Measurements from ENCODE around the gene FGD4.

Gene FGD4

DNA sequence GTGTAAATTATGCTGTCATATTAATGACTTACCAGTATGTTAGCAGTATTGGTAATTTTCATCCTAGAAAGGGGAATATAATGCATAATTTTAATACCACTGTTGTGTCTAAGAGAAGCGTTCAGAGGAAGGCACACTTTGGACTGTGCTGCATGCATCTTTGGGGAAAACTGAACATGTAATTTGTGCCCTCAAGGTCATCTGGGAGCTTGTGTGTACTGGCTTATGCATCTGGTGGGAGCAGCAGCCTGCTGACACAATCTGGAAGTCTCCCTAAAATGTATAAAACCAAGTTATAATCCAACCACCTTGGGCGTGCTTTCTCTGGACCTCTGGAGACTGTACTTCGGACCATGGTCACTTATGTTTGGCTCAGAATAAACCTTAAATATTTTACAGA is 14.1 kb downstream of the FGD4 start:
- DNase-seq, result no peak

DNA sequence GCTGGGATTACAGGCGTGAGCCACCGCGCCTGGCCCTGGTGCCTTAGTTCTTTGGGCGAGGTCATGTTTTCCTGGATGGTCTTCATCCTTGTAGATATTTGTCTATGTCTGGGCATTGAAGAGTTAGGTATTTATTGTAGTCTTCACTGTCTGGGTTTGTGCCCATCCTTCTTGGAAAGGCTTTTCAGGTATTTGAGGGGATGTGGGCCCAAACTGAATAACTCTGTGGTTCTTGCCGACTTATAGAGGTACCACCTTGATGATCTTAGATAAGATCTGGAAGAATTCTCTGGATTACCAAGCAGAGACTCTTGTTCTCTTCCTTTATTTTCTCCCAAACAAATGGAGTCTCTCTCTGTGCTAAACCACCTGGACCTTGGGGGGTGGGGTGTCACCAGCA is 18.9 kb downstream of the FGD4 start:
- no peak for DNase-seq

DNA sequence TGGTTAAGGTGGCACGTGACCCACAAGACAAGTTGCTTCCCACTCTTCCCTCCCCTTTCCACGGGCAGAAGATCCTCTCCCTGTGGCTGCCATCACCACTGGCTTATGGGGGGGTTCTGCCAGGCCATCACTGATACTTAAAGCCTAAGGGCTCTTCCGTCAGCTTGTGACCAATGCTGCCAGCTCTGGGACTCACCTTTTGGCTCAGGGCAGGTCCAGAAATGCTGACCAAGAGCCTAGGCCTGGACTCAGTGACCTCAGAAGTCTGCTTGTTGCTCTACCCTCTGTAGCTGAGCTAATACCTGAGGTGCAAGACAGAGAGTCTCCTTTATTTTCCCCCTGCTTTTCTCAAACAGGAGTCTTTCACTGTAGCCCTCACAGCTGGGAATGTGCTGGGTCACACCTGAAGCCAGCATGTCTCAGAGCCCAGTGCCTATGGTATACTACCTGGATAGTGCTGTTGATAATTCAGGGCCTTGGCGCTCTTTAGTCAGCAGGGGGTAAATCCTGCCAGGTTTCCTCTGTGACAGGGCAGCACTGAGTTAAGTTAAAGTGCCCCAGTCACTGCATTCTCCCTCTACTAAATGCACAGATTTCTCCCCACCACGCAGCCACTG is 19.7 kb downstream of the FGD4 start:
- DNase-seq, result no peak

DNA sequence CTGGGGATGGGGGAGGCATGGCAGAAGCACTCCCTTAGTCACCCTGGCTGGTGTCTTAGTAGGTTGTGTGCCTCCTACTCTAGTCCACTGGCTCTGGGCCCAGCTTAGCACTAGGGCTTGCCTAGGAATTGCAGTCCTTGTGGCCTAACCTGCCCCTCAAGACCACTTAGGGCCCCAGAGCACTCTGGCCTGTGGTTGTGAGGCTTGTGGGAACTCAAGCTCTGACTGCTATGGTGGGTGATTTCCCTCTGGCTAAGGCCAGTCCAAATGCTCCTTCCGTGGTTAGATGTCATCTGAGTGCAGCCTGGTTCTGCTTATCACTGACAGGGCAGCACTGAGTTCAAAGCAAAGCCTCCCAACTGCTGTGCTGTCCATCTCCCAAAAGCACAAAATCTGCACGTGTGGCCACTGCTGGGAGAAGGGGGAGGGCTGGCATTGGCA is 20.2 kb downstream of the FGD4 start:
- no peak for DNase-seq

DNA sequence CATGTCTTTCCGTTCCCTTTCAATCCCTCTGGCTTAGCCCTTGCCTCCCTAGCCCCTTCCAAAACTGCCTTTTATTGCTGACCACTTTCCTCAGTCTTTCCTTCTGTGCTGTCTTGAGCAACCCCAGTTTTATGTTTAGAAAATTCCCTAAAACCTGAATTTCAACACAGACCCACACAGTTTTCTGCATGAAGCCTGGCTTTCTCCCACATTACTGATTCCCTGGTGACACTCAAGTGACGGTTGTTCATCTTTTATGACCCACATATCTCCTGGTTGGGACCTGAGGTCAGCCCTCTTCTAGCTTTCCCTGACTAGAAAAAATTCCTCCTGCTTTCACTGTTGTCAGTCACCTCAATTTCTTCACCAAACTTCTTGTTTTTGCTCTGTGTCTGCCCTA is 21.0 kb downstream of the FGD4 start:
- no peak for DNase-seq

DNA sequence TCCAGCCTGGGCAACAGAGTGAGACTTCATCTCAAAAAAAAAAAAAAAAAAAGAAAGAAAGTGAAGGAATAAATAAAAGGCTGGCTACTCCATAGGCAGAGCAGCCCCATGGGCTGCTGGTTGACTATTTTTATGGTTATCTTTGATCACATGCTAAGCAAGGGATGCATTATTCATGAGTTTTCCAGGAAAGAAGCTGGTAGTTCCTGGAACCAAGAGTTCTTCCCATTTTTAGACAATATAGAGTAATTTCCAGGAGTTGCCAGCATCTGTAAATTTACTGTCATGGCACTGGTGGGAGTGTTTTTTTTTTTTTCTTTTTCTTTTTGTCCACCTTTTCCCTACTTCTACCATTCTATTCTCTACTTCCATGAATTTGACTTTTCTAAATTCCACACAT is 24.2 kb downstream of the FGD4 start:
- no peak for DNase-seq

DNA sequence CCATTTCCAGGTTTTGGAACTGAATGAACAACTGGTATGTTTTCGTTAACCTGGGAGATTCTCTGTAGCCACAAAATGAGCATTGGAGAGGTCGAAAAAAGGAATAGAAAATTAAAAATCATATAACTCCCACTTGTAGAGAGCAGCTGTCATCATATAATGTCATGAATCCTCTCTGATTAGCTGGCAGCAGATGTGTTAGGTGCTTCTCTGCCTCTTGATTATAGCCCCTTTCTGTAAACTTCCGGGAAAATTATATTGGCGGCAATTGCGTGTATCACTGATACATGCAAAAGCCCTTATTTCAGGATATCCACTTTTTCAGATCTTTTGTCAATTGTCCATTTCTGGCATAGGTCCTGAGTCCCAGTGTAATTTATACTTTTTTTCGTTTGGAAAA is 31.7 kb downstream of the FGD4 start:
- no peak for DNase-seq

DNA sequence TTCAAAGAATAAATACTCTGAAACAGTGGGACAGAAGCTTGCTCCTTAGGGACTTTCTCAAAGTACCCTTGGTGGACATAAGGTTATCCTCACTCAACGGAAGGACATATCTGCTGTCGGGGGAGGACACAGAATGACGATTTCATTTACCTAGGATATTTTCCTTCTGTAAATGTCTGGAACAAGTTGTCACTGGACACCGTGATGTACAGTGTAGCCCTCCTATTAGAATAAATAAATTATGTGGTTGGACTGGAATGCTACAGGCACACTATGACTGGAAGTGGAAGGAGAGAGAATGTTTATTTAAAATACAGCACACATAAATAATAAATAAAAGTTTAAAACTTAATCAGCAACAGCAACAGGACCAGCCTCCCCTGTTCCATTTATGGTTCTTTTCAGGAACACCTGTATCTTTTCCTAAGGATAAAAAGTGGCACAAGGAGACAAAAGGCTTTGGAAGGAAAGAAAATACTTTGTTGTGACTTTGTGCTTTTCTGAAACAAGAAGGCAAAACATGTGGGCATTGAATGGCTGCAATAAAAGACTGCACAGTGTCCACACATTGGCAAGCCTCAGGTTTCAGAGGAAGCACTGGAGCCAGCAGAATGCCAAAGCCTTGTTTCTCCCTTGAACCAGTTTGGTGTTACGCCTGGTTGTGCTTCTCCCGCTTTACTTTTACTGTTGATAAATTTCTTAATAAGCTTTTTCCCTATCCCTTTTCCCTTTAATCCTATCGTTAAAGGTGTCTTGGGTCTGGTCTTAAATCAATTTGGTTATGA is 36.8 kb downstream of the FGD4 start:
- DNase-seq, result no peak

DNA sequence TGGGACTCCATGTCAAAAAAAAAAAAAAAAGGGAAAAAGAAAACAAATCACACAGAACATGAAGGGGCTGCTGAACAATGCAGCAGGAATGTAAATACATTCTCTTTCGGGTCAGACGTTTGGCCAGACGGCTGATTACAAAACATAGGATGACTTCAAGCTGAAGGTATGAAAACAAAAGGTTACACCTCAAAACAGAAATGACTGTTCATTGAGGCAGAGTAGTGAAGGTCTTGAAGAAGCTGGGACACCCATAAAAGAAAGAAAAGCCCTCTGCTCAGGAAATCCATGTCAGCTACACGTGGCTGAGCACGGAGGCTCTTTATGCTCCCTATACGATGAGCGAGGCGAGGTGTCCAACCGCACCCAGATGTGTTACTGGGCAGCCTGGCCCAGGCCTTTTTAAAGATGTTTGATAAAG is 37.7 kb downstream of the FGD4 start:
- DNase-seq, result no peak

DNA sequence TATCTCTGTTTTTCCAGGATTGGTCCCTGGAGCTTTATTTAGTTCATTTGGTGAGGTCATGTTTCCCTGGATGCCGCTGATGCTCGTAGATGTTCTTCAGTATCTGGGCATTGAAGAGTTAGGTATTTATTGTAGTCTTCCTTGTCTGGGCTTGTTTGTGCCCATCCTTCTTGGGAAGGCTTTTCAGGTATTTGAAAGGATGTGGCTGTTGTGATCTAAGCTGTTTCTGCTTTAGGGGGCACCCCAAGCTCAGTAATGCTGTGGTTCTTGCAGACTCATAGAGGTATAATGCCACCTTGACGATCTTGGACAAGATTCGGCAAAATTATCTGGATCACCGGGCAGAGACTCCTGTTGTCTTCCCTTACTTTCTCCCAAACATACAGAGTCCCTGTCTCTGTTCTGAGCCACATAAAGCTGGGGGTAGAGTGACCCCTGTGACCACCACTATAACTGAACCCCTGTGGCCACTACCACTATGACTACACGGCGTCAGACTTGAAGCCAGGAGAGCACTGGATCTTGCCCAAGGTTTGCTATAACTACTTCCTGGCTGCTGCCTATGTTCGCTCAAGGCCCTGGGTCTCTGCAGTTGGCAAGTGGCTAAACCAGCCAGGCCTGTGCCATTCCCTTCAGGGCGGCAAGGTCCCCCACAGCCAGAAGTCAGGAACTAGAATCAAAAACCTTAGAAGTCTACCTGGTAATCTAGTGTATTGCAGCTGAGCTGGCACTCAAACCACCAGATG is 40.9 kb downstream of the FGD4 start:
- DNase-seq, result no peak

DNA sequence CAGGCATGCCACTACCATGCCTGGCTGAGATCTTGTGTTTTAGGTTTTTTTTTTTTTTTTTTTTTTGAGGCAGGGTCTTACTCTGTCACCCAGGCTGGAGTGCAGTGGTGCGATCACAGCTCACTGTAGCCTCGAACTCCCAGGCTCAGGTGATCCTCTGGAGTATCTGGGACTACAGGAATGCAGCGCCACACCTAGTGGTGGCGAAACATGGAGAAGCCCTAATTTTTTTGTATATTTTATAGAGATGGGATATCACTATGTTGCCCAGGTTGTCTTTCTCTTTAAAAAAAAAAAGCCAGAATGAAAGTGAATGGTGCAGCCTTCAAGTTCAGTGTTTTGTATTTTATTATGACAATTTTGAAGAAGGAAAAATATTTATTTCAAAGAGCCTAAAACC is 44.1 kb downstream of the FGD4 start:
- DNase-seq, result no peak

DNA sequence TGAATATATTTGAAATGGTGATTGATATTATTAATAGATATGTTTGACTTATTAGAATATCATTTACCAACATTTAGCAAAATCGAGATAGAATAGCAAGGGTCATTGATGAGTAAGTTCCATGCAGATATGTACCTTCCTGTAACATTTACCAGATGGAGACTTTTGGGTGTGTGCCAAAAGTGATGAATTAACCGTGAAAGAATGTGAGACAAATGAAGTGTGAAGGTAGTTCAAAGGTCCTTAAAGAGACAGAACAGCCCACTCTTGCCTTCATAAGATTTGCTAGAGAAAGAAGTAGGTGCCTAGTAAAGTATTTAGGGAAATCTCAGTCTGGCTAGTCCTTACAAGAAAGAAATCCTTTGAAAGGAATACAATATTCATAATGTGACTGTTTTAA is 45.5 kb downstream of the FGD4 start:
- DNase-seq, result no peak

DNA sequence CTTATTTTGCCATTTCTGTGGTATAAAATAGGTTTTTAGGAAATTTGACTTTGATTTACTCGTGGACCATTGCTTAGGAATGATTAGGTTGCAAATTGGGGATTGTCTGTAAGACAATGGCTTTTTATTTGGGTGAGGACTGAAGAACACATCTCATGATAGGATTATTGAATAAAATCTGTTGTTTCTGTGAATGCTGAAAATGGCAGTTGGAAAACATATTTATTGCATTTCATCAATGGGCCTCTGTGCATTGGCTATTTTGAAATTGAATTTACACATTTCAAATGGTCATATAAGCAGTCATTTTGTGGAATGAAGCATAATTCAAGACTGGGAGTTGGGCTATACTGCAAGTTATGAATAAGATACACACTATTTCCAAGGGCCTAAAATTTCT is 46.0 kb downstream of the FGD4 start:
- DNase-seq, result no peak

DNA sequence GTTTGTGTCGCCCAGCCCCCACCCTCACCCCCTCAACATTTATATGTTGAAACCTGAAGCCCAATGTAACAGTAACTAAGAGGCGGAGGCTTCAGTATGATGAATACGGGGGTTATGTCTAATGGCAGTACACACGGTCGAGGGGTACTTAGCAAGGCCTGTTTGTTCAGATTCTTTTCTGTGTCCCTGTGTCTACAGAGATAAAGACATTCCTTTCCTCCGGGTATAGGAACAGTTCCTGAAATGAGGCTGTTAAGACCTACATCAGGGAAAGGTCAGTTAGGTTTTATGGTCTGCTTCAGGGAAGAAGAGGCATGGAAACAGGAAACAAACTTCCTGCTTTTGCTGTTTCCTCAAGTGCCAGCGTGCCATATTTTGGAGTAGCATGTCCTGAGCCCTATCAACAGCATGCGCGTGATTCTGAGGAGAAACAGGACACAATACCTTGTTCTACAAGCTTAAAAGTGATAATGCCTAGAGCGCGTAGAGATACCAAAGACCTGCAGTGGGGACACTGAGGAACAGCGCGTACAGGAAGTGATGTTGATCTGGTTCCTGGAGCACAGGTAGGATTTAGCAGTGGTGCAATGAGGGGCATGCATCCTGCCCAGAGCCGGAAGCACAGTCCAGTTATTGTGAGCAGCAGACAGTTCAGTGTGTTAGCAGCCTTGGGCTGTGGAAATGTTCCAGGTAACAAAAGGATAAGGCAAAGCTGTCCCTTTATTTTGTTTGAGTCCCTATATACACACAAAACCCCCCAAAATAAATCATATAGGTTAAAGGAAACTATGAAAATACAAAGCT is 47.2 kb downstream of the FGD4 start:
- no peak for DNase-seq

DNA sequence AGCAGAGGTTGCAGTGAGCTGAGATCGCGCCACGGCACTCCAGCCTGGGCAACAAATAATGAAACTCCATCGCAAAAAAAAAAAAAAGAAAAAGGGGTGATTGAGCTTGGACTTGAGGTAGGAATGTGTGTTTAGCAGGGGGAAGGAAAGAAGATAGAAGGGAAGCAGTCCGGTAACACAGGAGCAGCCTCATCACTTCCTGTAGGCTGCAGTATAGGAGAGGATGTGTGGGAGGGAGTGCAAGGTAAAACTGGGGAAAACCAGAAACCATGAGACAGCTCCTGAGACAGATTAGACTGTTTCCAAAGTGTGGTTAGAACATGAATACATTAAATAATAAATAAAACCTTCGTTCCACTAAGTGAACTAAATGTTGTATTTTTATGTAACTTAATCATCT is 49.2 kb downstream of the FGD4 start:
- DNase-seq, result no peak

DNA sequence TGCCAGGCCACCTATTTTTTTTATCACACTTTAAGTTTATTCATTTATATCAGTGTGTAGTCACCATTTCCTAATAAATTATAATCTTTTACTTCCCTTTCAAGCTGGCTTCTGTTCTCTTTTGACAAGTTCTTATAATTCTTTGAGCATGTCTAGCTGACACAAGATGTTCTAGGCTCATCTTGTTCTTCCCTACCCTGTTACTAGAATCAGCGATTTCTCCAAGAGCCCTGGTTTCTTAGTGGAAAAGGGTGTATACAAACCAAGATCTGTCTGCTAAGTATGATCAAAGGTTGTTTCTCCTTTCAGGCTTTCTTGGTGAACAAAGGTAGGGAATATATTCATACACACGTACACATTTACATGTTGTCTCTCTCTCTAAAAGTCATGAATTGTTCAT is 51.0 kb downstream of the FGD4 start:
- DNase-seq, result no peak

DNA sequence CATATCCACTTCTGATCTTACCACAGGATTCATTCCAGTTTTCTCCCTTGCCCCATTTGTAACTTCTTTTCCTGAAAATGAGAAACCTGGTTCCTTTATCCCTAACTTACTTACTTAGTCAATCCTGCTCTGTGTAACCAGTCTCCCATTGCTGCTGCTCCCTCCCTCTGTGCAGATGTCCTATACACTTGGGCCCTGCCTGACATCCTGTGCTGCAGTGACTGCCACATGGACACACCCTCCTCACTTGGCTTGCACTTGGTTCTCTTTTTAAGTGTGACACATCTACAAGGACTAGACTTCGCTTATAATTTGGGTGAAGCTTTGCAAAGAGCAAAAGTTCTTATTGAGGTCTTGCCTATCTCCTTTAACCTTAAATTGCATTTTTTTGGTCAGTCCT is 51.4 kb downstream of the FGD4 start:
- no peak for DNase-seq

DNA sequence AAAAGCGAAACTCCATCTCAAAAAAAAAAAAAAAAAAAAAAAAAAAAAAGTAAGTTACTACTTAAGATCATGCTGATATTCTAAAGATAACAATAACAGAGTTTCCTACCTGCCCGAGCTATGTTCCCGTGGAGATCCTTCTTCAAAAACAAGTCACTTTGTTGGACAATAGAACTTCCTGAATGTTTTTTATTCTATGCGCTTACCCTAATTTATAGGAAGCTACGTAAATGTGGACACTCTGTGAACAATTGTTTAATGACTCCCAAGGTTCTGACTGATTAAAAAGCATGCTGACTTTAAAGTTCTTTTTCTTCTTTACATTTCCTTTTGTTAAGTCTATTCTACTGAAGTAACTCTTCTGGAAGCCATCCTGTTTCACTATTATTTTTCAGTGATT is 52.5 kb downstream of the FGD4 start:
- DNase-seq, result no peak

DNA sequence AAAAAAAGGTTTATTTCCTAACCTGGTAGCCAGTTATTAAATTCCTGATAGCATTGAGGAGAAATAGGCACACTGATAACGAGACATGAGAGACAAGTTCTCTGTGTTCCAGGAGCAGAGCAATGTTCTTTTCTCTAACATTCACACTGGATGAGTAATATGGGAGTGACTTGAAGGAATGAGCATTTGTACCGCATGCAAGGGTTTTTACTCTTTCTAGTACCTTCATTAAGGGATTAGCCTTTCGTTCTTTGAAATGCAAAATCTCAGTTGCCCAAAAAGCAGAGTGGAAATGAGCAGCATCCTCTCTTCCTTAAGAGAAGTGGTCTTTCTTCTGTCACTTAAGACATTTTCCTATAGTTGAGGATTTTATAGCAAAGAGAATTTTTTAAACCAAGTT is 54.7 kb downstream of the FGD4 start:
- DNase-seq, result no peak

DNA sequence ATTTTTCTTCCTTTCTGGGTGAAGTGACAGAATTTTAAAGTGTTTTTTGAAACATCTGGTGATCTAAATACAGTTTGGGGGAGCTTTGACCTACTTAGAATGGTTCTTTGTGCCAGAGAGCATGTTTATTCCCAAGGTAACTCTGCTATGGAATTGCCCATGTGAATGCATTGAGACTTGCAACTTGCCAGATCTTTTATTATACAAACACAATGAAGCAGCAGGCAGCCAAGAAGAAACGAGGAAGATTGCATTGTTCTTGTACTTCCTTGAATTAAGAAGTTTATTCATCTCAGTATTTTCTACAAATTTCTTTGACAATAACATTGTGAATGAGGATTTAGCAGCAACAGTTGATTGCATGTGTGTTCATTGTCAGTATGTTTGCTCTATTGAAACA is 55.5 kb downstream of the FGD4 start:
- DNase-seq, result no peak

DNA sequence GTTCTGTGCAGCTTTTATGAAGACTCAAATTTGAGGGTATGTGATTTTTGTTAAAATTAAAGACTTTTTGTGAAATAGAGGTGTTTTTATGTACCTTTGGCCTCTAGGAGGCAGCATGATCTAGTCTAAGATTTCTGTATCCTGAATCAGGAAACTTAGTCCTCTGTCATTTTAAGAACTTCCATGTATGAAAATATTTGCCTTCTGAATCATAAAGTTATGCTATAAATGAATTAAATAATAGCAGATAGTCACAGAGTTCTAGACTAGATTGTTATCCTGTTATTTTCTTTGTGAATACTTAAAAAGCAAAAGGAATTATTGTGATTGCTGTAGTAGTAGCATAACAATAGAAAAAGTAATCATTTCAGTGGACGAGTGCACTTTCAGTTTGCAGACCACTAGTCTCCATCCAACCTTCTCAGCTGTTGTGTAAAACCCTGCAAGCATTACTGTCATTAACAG is 56.3 kb downstream of the FGD4 start:
- DNase-seq, result peak; percentile 3

DNA sequence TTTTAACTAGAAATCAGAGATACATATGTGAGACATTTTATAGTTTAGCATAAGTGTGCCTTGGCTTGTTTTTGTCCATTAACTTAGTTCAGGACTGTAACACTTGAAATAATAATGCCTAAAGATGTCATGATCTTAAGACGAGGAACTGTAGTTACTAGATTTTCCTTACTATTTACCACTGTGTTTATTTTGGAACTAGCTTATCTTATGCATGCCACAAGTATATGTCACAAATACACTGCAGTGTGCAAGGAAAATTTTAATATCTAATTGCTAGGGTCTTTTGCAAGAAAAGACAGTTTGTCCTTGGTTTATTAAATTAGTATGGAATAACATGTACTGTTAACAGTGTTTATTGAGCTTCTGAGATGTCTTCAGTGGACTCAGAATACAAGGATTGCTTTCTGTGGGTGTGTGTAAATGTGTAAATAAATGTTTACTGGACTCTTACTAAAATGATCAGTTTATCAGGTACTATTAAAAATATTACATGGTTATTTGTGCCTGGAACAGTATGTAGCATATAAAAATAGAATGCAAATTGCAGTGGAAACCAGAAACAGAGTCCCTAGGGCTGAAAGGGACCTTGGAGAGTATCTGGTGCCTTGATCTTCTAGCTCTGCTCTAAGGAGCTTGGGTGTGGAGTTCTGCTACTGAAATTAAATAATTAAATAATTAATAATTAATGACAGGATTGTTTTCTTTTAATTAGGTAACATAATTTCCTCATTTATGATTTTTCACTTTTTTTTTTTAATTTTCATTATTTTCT is 58.1 kb downstream of the FGD4 start:
- DNase-seq, result no peak
